Suprapubic skin (tissue), 4 donors: ENCODE data around the gene UBE2D1. TPM values are rescaled to one million over a fixed set of nuclear protein-coding genes. Genes with fewer than 3 reads are reported as not detected.

Experiments used
- DNase-seq, 2 donors: peaks; one replicate each; pipeline ENCODE4 v3.0.0-alpha.2; 2019; ENCODE audit warnings: low spot score in 2 of 2
- H3K27ac ChIP-seq: fragments of 200-600 bp; sonication (generic); one replicate; pipeline ENCODE4 v1.5.1; 2019
- H3K27me3 ChIP-seq: fragments of 200-600 bp; sonication (generic); one replicate; pipeline ENCODE4 v1.5.1; 2019
- H3K36me3 ChIP-seq: fragments of 200-600 bp; sonication (generic); one replicate; pipeline ENCODE4 v1.5.1; 2019
- H3K4me1 ChIP-seq: fragments of 200-600 bp; sonication (generic); one replicate; pipeline ENCODE4 v1.5.1; 2019
- H3K4me3 ChIP-seq: fragments of 200-600 bp; sonication (generic); one replicate; pipeline ENCODE4 v1.5.1; 2019; ENCODE audit warnings: mild to moderate bottlenecking
- H3K9me3 ChIP-seq: fragments of 200-600 bp; sonication (generic); one replicate; pipeline ENCODE4 v1.5.1; 2019
- CTCF ChIP-seq, 2 donors: fragments of 200-600 bp in 1 of 2; fragments of 450-650 bp in 1 of 2; sonication (generic) in 1 of 2; IDR thresholded peaks; one replicate each; pipeline ENCODE4 v1.5.1; 2016 to 2019; ENCODE audit warnings: antibody characterized with exemption in 2 of 2, mild to moderate bottlenecking in 1 of 2, moderate library complexity in 1 of 2
- EP300 ChIP-seq: sonication (generic); formaldehyde crosslinking; IDR thresholded peaks from one replicate; pipeline ENCODE4 v1.6.1; 2017; ENCODE audit warnings: antibody characterized with exemption
- POLR2A ChIP-seq, 2 donors: fragments of 450-650 bp; IDR thresholded peaks; one replicate each; pipeline ENCODE4 v1.6.1; 2017; ENCODE audit warnings: antibody characterized with exemption in 2 of 2, mild to moderate bottlenecking in 2 of 2, moderate library complexity in 2 of 2
- POLR2AphosphoS5 ChIP-seq, 3 donors: sonication (generic); formaldehyde crosslinking; IDR thresholded peaks; one replicate each; pipeline ENCODE4 v1.6.1; 2017; ENCODE audit warnings: antibody characterized with exemption in 3 of 3
- WGBS: methylation state at CpG from one replicate; pipeline ENCODE4 v1.1.5; 2018; 5-methylcytosine and 5-hydroxymethylcytosine counted together
- total RNA-seq, 4 donors: library from RNA; depleted of rRNA; stranded (reverse); fragments of >200 nt; gene quantifications; one replicate each; pipeline ENCODE4 v1.1.0, GENCODE V29; 2016

Gene UBE2D1
- total RNA-seq, 4 donors from 2014 or later: 8.3 to 11.5 (median 9.6) TPM

GRCh38 chr10:58396057-58396456, 61.3 kb downstream of the UBE2D1 start:
- TF ChIP-seq POLR2A (IDR thresholded peaks at IDR 0.05) (no peak), POLR2AphosphoS5 (IDR thresholded peaks at IDR 0.05) (no peak), EP300 (no peak), CTCF (IDR thresholded peaks at IDR 0.05) (no peak)
- no peak for DNase-seq
- Histone ChIP-seq H3K27me3 (no peaks in the 10 kb centered on the region), H3K4me3 (no peak overlapping the region), H3K36me3 (peaks cover 39% of the 10 kb centered on the region), H3K4me1 (no peaks in the 10 kb centered on the region), H3K27ac (no peak overlapping the region), H3K9me3 (no peaks in the 10 kb centered on the region)

- Histone ChIP-seq H3K4me3 (no peak overlapping the region), H3K4me1 (no peaks in the 10 kb centered on the region), H3K27ac (no peak overlapping the region), H3K9me3 (no peaks in the 10 kb centered on the region), H3K36me3 (peaks cover 32% of the 10 kb centered on the region), H3K27me3 (no peaks in the 10 kb centered on the region)
- WGBS: 80% methylated on average over 3 of the region's 3 CpGs
- TF ChIP-seq POLR2A (IDR thresholded peaks at IDR 0.05) (no peak), EP300 (no peak), CTCF (IDR thresholded peaks at IDR 0.05) (no peak), POLR2AphosphoS5 (IDR thresholded peaks at IDR 0.05) (no peak)
- no peak for DNase-seq
Measured at GRCh38 chr10:58397830-58398229, 63.0 kb downstream of the UBE2D1 start.

GRCh38 chr10:58399410-58399809, 64.6 kb downstream of the UBE2D1 start:
- H3K4me1 ChIP-seq: no peaks in the 10 kb centered on the region
- H3K36me3 ChIP-seq: peaks cover 24% of the 10 kb centered on the region
- TF ChIP-seq EP300 (no peak), POLR2AphosphoS5 (IDR thresholded peaks at IDR 0.05) (no peak), CTCF (IDR thresholded peaks at IDR 0.05) (no peak), POLR2A (IDR thresholded peaks at IDR 0.05) (no peak)
- H3K27me3 ChIP-seq: no peaks in the 10 kb centered on the region
- no peak overlapping the region for H3K4me3 ChIP-seq
- no peak for DNase-seq
- H3K27ac ChIP-seq: no peak overlapping the region
- 83% methylated on average over 4 of the region's 4 CpGs for WGBS
- H3K9me3 ChIP-seq: no peaks in the 10 kb centered on the region

GRCh38 chr10:58400609-58401008, 65.8 kb downstream of the UBE2D1 start:
- no peaks in the 10 kb centered on the region for H3K9me3 ChIP-seq
- WGBS: 81% methylated on average over 1 of the region's 1 CpG
- no peak overlapping the region for H3K27ac ChIP-seq
- no peak overlapping the region for H3K4me3 ChIP-seq
- H3K27me3 ChIP-seq: no peaks in the 10 kb centered on the region
- no peaks in the 10 kb centered on the region for H3K4me1 ChIP-seq
- TF ChIP-seq CTCF (IDR thresholded peaks at IDR 0.05) (no peak), EP300 (no peak), POLR2AphosphoS5 (IDR thresholded peaks at IDR 0.05) (no peak), POLR2A (IDR thresholded peaks at IDR 0.05) (no peak)
- no peak for DNase-seq
- H3K36me3 ChIP-seq: peaks cover 12% of the 10 kb centered on the region

GRCh38 chr10:58404001-58404400, 69.2 kb downstream of the UBE2D1 start:
- Histone ChIP-seq H3K4me1 (no peaks in the 10 kb centered on the region), H3K4me3 (no peak overlapping the region), H3K27ac (no peak overlapping the region), H3K9me3 (no peaks in the 10 kb centered on the region), H3K36me3 (no peaks in the 10 kb centered on the region), H3K27me3 (no peaks in the 10 kb centered on the region)
- no peak for DNase-seq
- WGBS: 95% methylated on average over 2 of the region's 2 CpGs
- no peak for TF ChIP-seq POLR2A (IDR thresholded peaks at IDR 0.05)
- TF ChIP-seq EP300: no peak
- no peak for TF ChIP-seq POLR2AphosphoS5 (IDR thresholded peaks at IDR 0.05)
- TF ChIP-seq CTCF (IDR thresholded peaks at IDR 0.05): no peak
